T-helper 17 cell (primary cell): Measurements from ENCODE around the gene AKAP8L. TPM values are rescaled to one million over a fixed set of nuclear protein-coding genes. Genes with fewer than 3 reads are reported as not detected.
"Not testable (repeated sequence)": the region's sequence is repeated elsewhere in the genome, so short reads cannot be mapped to it uniquely, and the experiment has no call there.

Experiments used
- ATAC-seq: fragments of 150-1000 bp; cut with Tn5 transposase; 2 replicates; pipeline ENCODE4 v1.10.0; 2021; ENCODE audit warnings: mild to moderate bottlenecking, moderate library complexity
- DNase-seq, 3 donors: peaks; one replicate each; pipeline versions ENCODE4 v3.0.0 to v3.0.0-alpha.2; 2020 to 2021
- H3K9me3 ChIP-seq: one replicate; pipeline ENCODE4 v1.7.0; 2013; ENCODE audit warnings: low read length, mild to moderate bottlenecking; ENCODE audit not compliant: control insufficient read depth, poor library complexity, severe bottlenecking
- H3K27ac Mint-ChIP-seq: one replicate; pipeline ENCODE4 v1.8.0; 2022; ENCODE audit warnings: mild to moderate bottlenecking, moderate library complexity, mixed read lengths
- H3K27me3 Mint-ChIP-seq: one replicate; pipeline ENCODE4 v1.8.0; 2022; ENCODE audit warnings: mixed read lengths
- H3K36me3 Mint-ChIP-seq: one replicate; pipeline ENCODE4 v1.8.0; 2022; ENCODE audit warnings: low read depth, mixed read lengths
- H3K4me1 Mint-ChIP-seq: one replicate; pipeline ENCODE4 v1.8.0; 2022; ENCODE audit warnings: mild to moderate bottlenecking, mixed read lengths
- H3K4me3 Mint-ChIP-seq: one replicate; pipeline ENCODE4 v1.8.0; 2022; ENCODE audit warnings: mild to moderate bottlenecking, moderate library complexity, mixed read lengths
- total RNA-seq, 4 donors: library from RNA in 2 of 4; stranded (reverse) in 2 of 4; gene quantifications; one replicate each; pipeline ENCODE4 v1.2.3 and lab custom pipeline; 2022 to 2026

AKAP8L gene
- total RNA-seq, 2 donors from 2014 or later, result 116 to 123 TPM

- no peak overlapping the region for H3K27ac Mint-ChIP-seq
- H3K36me3 Mint-ChIP-seq, result peaks cover 2% of the 10 kb centered on the region
- no peaks in the 10 kb centered on the region for H3K9me3 ChIP-seq
- ATAC-seq, result no peak
- H3K4me1 Mint-ChIP-seq, result peaks cover 20% of the 10 kb centered on the region
- no peak for DNase-seq
- H3K27me3 Mint-ChIP-seq, result no peaks in the 10 kb centered on the region
- no peak overlapping the region for H3K4me3 Mint-ChIP-seq
Measured at GRCh38 chr19:15403151-15403531, 15.6 kb downstream of the AKAP8L start.

GRCh38 chr19:15402411-15403150 lies 16.2 kb downstream of the AKAP8L start:
- Mint-ChIP-seq H3K36me3 (peaks cover 2% of the 10 kb centered on the region), H3K4me1 (peaks cover 17% of the 10 kb centered on the region), H3K27me3 (no peaks in the 10 kb centered on the region), H3K4me3 (no peak overlapping the region), H3K27ac (no peak overlapping the region)
- H3K9me3 ChIP-seq, result no peaks in the 10 kb centered on the region
- DNase-seq (no peak), ATAC-seq (no peak)

- H3K4me1 Mint-ChIP-seq, result peaks cover 22% of the 10 kb centered on the region
- no peak overlapping the region for H3K27ac Mint-ChIP-seq
- H3K4me3 Mint-ChIP-seq, result no peak overlapping the region
- ATAC-seq (no peak), DNase-seq (no peak)
- H3K27me3 Mint-ChIP-seq, result no peaks in the 10 kb centered on the region
- H3K36me3 Mint-ChIP-seq, result peaks cover 4% of the 10 kb centered on the region
- H3K9me3 ChIP-seq, result no peaks in the 10 kb centered on the region
Measured at GRCh38 chr19:15401397-15401710, 17.4 kb downstream of the AKAP8L start.

GRCh38 chr19:15400521-15401396 lies 18.0 kb downstream of the AKAP8L start:
- no peak for ATAC-seq
- no peak for DNase-seq

GRCh38 chr19:15399635-15400034 lies 19.2 kb downstream of the AKAP8L start:
- H3K27ac Mint-ChIP-seq, result peak overlapping the region; percentile 9
- no peaks in the 10 kb centered on the region for H3K9me3 ChIP-seq
- ATAC-seq (no peak), DNase-seq (no peak)
- H3K4me1 Mint-ChIP-seq, result peaks cover 16% of the 10 kb centered on the region
- H3K4me3 Mint-ChIP-seq, result no peak overlapping the region
- peaks cover 6% of the 10 kb centered on the region for H3K36me3 Mint-ChIP-seq
- H3K27me3 Mint-ChIP-seq, result no peaks in the 10 kb centered on the region

More at GRCh38 chr19:15400521-15401396, 18.0 kb downstream of the AKAP8L start:
- H3K4me1 Mint-ChIP-seq, result peaks cover 21% of the 10 kb centered on the region
- no peak overlapping the region for H3K4me3 Mint-ChIP-seq
- H3K36me3 Mint-ChIP-seq, result peaks cover 7% of the 10 kb centered on the region
- H3K9me3 ChIP-seq, result no peaks in the 10 kb centered on the region
- H3K27ac Mint-ChIP-seq, result no peak overlapping the region
- H3K27me3 Mint-ChIP-seq, result no peaks in the 10 kb centered on the region

GRCh38 chr19:15399234-15399515 lies 19.6 kb downstream of the AKAP8L start:
- Mint-ChIP-seq H3K27ac (no peak overlapping the region), H3K4me1 (peaks cover 13% of the 10 kb centered on the region), H3K4me3 (no peak overlapping the region), H3K27me3 (no peaks in the 10 kb centered on the region), H3K36me3 (peaks cover 5% of the 10 kb centered on the region)
- no peaks in the 10 kb centered on the region for H3K9me3 ChIP-seq
- DNase-seq (no peak), ATAC-seq (no peak)

GRCh38 chr19:15398501-15399233 lies 20.1 kb downstream of the AKAP8L start:
- peaks cover 14% of the 10 kb centered on the region for H3K4me1 Mint-ChIP-seq
- DNase-seq (no peak), ATAC-seq (no peak)
- no peak overlapping the region for H3K4me3 Mint-ChIP-seq
- no peaks in the 10 kb centered on the region for H3K27me3 Mint-ChIP-seq
- H3K27ac Mint-ChIP-seq, result no peak overlapping the region
- peaks cover 8% of the 10 kb centered on the region for H3K36me3 Mint-ChIP-seq
- H3K9me3 ChIP-seq, result no peaks in the 10 kb centered on the region

- H3K4me1 Mint-ChIP-seq, result peaks cover 14% of the 10 kb centered on the region
- H3K27ac Mint-ChIP-seq, result no peak overlapping the region
- DNase-seq (no peak), ATAC-seq (no peak)
- H3K36me3 Mint-ChIP-seq, result peaks cover 8% of the 10 kb centered on the region
- no peaks in the 10 kb centered on the region for H3K9me3 ChIP-seq
- no peak overlapping the region for H3K4me3 Mint-ChIP-seq
- H3K27me3 Mint-ChIP-seq, result no peaks in the 10 kb centered on the region
Measured at GRCh38 chr19:15397782-15398181, 21.0 kb downstream of the AKAP8L start.

GRCh38 chr19:15397236-15397635 lies 21.6 kb downstream of the AKAP8L start:
- no peaks in the 10 kb centered on the region for H3K9me3 ChIP-seq
- DNase-seq (no peak), ATAC-seq (no peak)
- Mint-ChIP-seq H3K27ac (no peak overlapping the region), H3K4me3 (peak overlapping the region; percentile 36), H3K4me1 (peaks cover 14% of the 10 kb centered on the region), H3K36me3 (peaks cover 8% of the 10 kb centered on the region), H3K27me3 (no peaks in the 10 kb centered on the region)

- DNase-seq (no peak), ATAC-seq (no peak)
- no peak overlapping the region for H3K27ac Mint-ChIP-seq
- H3K36me3 Mint-ChIP-seq, result peaks cover 8% of the 10 kb centered on the region
- H3K4me1 Mint-ChIP-seq, result peaks cover 14% of the 10 kb centered on the region
- H3K4me3 Mint-ChIP-seq, result no peak overlapping the region
- no peaks in the 10 kb centered on the region for H3K27me3 Mint-ChIP-seq
- H3K9me3 ChIP-seq, result no peaks in the 10 kb centered on the region
Measured at GRCh38 chr19:15396436-15396835, 22.4 kb downstream of the AKAP8L start.

GRCh38 chr19:15395251-15395650 lies 23.5 kb downstream of the AKAP8L start:
- H3K27me3 Mint-ChIP-seq, H3K4me3 Mint-ChIP-seq, DNase-seq, H3K9me3 ChIP-seq, ATAC-seq, H3K36me3 Mint-ChIP-seq: not testable (repeated sequence)
- Mint-ChIP-seq H3K27ac (peak overlapping the region; percentile 72), H3K4me1 (peaks cover 19% of the 10 kb centered on the region)

GRCh38 chr19:15394426-15394825 lies 24.4 kb downstream of the AKAP8L start:
- Mint-ChIP-seq H3K36me3 (peaks cover 8% of the 10 kb centered on the region), H3K27me3 (no peaks in the 10 kb centered on the region), H3K27ac (no peak overlapping the region), H3K4me1 (peaks cover 19% of the 10 kb centered on the region), H3K4me3 (no peak overlapping the region)
- DNase-seq (no peak), ATAC-seq (no peak)
- H3K9me3 ChIP-seq, result no peaks in the 10 kb centered on the region

GRCh38 chr19:15393963-15394362 lies 24.8 kb downstream of the AKAP8L start:
- Mint-ChIP-seq H3K4me1 (peaks cover 22% of the 10 kb centered on the region), H3K36me3 (peaks cover 10% of the 10 kb centered on the region), H3K4me3 (no peak overlapping the region), H3K27me3 (no peaks in the 10 kb centered on the region), H3K27ac (no peak overlapping the region)
- DNase-seq (no peak), ATAC-seq (no peak)
- H3K9me3 ChIP-seq, result no peaks in the 10 kb centered on the region
